Omental fat pad (tissue), 4 donors: ENCODE data around the gene PICALM. TPM values are rescaled to one million over a fixed set of nuclear protein-coding genes. Genes with fewer than 3 reads are reported as not detected.

Experiments used
- ATAC-seq: fragments of 150-250 bp; one replicate; pipeline ENCODE4 v1.9.1; 2016; ENCODE audit warnings: mild to moderate bottlenecking, moderate library complexity; ENCODE audit not compliant: low FRiP score
- DNase-seq: peaks from one replicate; pipeline ENCODE4 v3.0.0-alpha.2; 2019; ENCODE audit warnings: low spot score
- CTCF ChIP-seq, 3 donors: fragments of 450-650 bp; IDR thresholded peaks; one replicate each; pipeline ENCODE4 v1.5.1; 2016 to 2017; ENCODE audit warnings: antibody characterized with exemption in 3 of 3, mild to moderate bottlenecking in 3 of 3, moderate library complexity in 2 of 3
- total RNA-seq, 4 donors: library from RNA; depleted of rRNA; stranded (reverse); fragments of >200 nt; gene quantifications; one replicate each; pipeline ENCODE4 v1.1.0, GENCODE V29; 2016

PICALM gene
- total RNA-seq, 4 donors from 2014 or later: 302 to 622 (median 395) TPM

GRCh38 chr11:86037743-86038142, 31.1 kb downstream of the PICALM start:
- ATAC-seq: no peak
- no peak for TF ChIP-seq CTCF (IDR thresholded peaks at IDR 0.05)

GRCh38 chr11:86035920-86036319, 33.0 kb downstream of the PICALM start:
- TF ChIP-seq CTCF (IDR thresholded peaks at IDR 0.05): no peak
- ATAC-seq (no peak), DNase-seq (no peak)

More at GRCh38 chr11:86037743-86038142, 31.1 kb downstream of the PICALM start:
- DNase-seq: no peak

- no peak for TF ChIP-seq CTCF (IDR thresholded peaks at IDR 0.05)
- DNase-seq (no peak), ATAC-seq (no peak)
These were observed 33.7 kb downstream of the PICALM start for GRCh38 chr11:86035164-86035563.

- DNase-seq (no peak), ATAC-seq (no peak)
- no peak for TF ChIP-seq CTCF (IDR thresholded peaks at IDR 0.05)
These were observed 34.2 kb downstream of the PICALM start for GRCh38 chr11:86034710-86035109.

GRCh38 chr11:86021377-86021776, 47.5 kb downstream of the PICALM start:
- TF ChIP-seq CTCF (IDR thresholded peaks at IDR 0.05): no peak
- ATAC-seq: no peak
- DNase-seq: no peak

- TF ChIP-seq CTCF (IDR thresholded peaks at IDR 0.05): no peak
- no peak for DNase-seq
- ATAC-seq: no peak
These were observed 50.6 kb downstream of the PICALM start for GRCh38 chr11:86018249-86018648.

GRCh38 chr11:86016451-86016850, 52.4 kb downstream of the PICALM start:
- DNase-seq: no peak
- no peak for ATAC-seq
- TF ChIP-seq CTCF (IDR thresholded peaks at IDR 0.05): no peak
